PC-3 (cell line): ENCODE measurements around the gene PCBP2. TPM values are rescaled to one million over a fixed set of nuclear protein-coding genes. Genes with fewer than 3 reads are reported as not detected.
"Not testable (repeated sequence)": the region's sequence is repeated elsewhere in the genome, so short reads cannot be mapped to it uniquely, and the experiment has no call there.

Source experiments
- ATAC-seq: fragments of 200-7000 bp; cut with Tn5 transposase; 2 replicates; pipeline ENCODE4 v1.9.1; 2020; ENCODE audit warnings: mild to moderate bottlenecking, moderate library complexity
- BruUV-seq: library from RNA; stranded (reverse); fragments of 400-500 nt; replicated peaks from 2 replicates; lab custom pipeline; 2021; lab: Mats Ljungman, UMichigan
- CTCF ChIA-PET: fragments of 300-600 bp; sonication (Branson Sonifier 250); formaldehyde crosslinking; loops from one replicate; lab custom pipeline; 2022; ENCODE audit warnings: antibody characterized with exemption; lab: Charles Lee
- POLR2A ChIA-PET: fragments of 300-600 bp; sonication (Branson Sonifier 250); formaldehyde crosslinking; loops from one replicate; lab custom pipeline; 2022; ENCODE audit warnings: antibody characterized with exemption; ENCODE audit not compliant: unreplicated experiment; lab: Charles Lee
- DNase-seq: peaks from one replicate; pipeline ENCODE4 v3.0.0-alpha.2; 2015
- H2AFZ ChIP-seq: fragments of 300-600 bp; sonication (generic); 2 replicates; pipeline ENCODE4 v1.6.0; 2016; ENCODE audit warnings: antibody characterized with exemption, low read length
- H3F3A ChIP-seq: fragments of 300-600 bp; sonication (generic); one replicate; pipeline ENCODE4 v1.6.0; 2017; ENCODE audit warnings: antibody characterized with exemption, low read length, control low read depth, mild to moderate bottlenecking; ENCODE audit not compliant: unreplicated experiment
- H3K27ac ChIP-seq: fragments of 300-600 bp; sonication (generic); 2 replicates; pipeline ENCODE4 v1.5.1; 2016; ENCODE audit warnings: mild to moderate bottlenecking, low read length
- H3K27me3 ChIP-seq: fragments of 300-600 bp; sonication (generic); 2 replicates; pipeline ENCODE4 v1.6.1; 2016; ENCODE audit warnings: low read length, mixed read lengths
- H3K36me3 ChIP-seq: fragments of 300-600 bp; sonication (generic); 2 replicates; pipeline ENCODE4 v1.6.1; 2016; ENCODE audit warnings: low read depth, mixed run types, low read length, mixed read lengths
- H3K4me1 ChIP-seq: fragments of 300-600 bp; sonication (generic); 2 replicates; pipeline ENCODE4 v1.5.1; 2016; ENCODE audit warnings: low read length; ENCODE audit not compliant: insufficient read depth
- H3K4me2 ChIP-seq: fragments of 300-600 bp; sonication (generic); 2 replicates; pipeline ENCODE4 v1.6.0; 2016; ENCODE audit warnings: low read length
- H3K4me3 ChIP-seq: fragments of 300-600 bp; sonication (generic); 2 replicates; pipeline ENCODE4 v1.5.1; 2016; ENCODE audit warnings: mild to moderate bottlenecking, low read length, mixed read lengths
- H3K79me2 ChIP-seq: fragments of 300-600 bp; sonication (generic); 2 replicates; pipeline ENCODE4 v1.6.1; 2017; ENCODE audit warnings: low read length, mixed read lengths
- H3K9ac ChIP-seq: fragments of 300-600 bp; sonication (generic); 2 replicates; pipeline ENCODE4 v1.6.0; 2016; ENCODE audit warnings: mild to moderate bottlenecking, low read length
- H3K9me2 ChIP-seq: fragments of 300-600 bp; sonication (generic); replicated peaks from 2 replicates; pipeline ENCODE4 v1.6.1; 2016; ENCODE audit warnings: mixed run types, low read length, mixed read lengths
- H3K9me3 ChIP-seq: fragments of 300-600 bp; sonication (generic); 2 replicates; pipeline ENCODE4 v1.6.1; 2016; ENCODE audit warnings: low read length, mixed read lengths
- H4K20me1 ChIP-seq: fragments of 300-600 bp; sonication (generic); 2 replicates; pipeline ENCODE4 v1.6.1; 2016; ENCODE audit warnings: low read length, mixed read lengths
- CTCF ChIP-seq: fragments of 300-600 bp; sonication (generic); conservative IDR thresholded peaks from 2 replicates; pipeline ENCODE4 v1.5.1; 2017; ENCODE audit warnings: antibody characterized with exemption, low read depth, mild to moderate bottlenecking, low read length
- EZH2 ChIP-seq: fragments of 300-600 bp; sonication (generic); IDR thresholded peaks from one replicate; pipeline ENCODE4 v1.6.1; 2017; ENCODE audit warnings: antibody characterized with exemption, mild to moderate bottlenecking, low read length; ENCODE audit not compliant: unreplicated experiment
- EZH2phosphoT487 ChIP-seq: fragments of 300-600 bp; sonication (generic); IDR thresholded peaks from 2 replicates; pipeline ENCODE4 v1.6.1; 2018; ENCODE audit warnings: mild to moderate bottlenecking, antibody characterized with exemption, low read length, borderline replicate concordance
- intact Hi-C: fragments of 100-400 bp; cut with micrococcal nuclease; formaldehyde crosslinking; loops from 2 replicates; pipeline ENCODE4 v1.9.0; 2023
- total RNA-seq: library from RNA; depleted of rRNA; stranded (reverse); fragments of >200 nt; gene quantifications from 2 replicates; pipeline ENCODE4 v1.2.3, GENCODE V29; 2014

Gene PCBP2
- total RNA-seq, 1 experiment from 2014 or later = 204 TPM

- ChIA-PET POLR2A (no interaction called here), CTCF (no interaction called here)
- TF ChIP-seq EZH2 (no peak), EZH2phosphoT487 (no peak), CTCF (no peak)
- no peaks in the 10 kb centered on the region for H3K27me3 ChIP-seq
- DNase-seq (no peak), ATAC-seq (no peak)
- no peaks in the 10 kb centered on the region for H4K20me1 ChIP-seq
- no peak overlapping the region for H3K9ac ChIP-seq
- no peak overlapping the region for H3K27ac ChIP-seq
- BruUV-seq = no TSS peak
- H3K4me3 ChIP-seq = no peak overlapping the region
- no peaks in the 10 kb centered on the region for H3K36me3 ChIP-seq
- H3K4me1 ChIP-seq = peaks cover 44% of the 10 kb centered on the region
- H3F3A ChIP-seq = peaks cover 14% of the 10 kb centered on the region
- H3K4me2 ChIP-seq = no peak overlapping the region
- intact Hi-C loops = no loop called here
- H3K9me2 ChIP-seq = no peaks in the 10 kb centered on the region
- no peaks in the 10 kb centered on the region for H3K9me3 ChIP-seq
- H3K79me2 ChIP-seq = no peaks in the 10 kb centered on the region
- no peak overlapping the region for H2AFZ ChIP-seq
Measured at GRCh38 chr12:53430116-53430515, 21.8 kb upstream of the PCBP2 start.

- ATAC-seq = peak; percentile 39
Measured at GRCh38 chr12:53431187-53431586, 20.7 kb upstream of the PCBP2 start.

GRCh38 chr12:53435326-53435725 lies 16.6 kb upstream of the PCBP2 start:
- CTCF ChIA-PET, H3F3A ChIP-seq, POLR2A ChIA-PET, H3K9me3 ChIP-seq, H2AFZ ChIP-seq, H3K27ac ChIP-seq, H3K9ac ChIP-seq, H4K20me1 ChIP-seq, H3K4me2 ChIP-seq, ATAC-seq, BruUV-seq, H3K4me3 ChIP-seq, DNase-seq, H3K27me3 ChIP-seq, intact Hi-C loops, H3K36me3 ChIP-seq, H3K79me2 ChIP-seq, H3K9me2 ChIP-seq: not testable (repeated sequence)
- H3K4me1 ChIP-seq = peaks cover 15% of the 10 kb centered on the region

More at GRCh38 chr12:53431187-53431586, 20.7 kb upstream of the PCBP2 start:
- Histone ChIP-seq H3F3A (peaks cover 14% of the 10 kb centered on the region), H3K79me2 (no peaks in the 10 kb centered on the region), H3K9ac (no peak overlapping the region), H2AFZ (no peak overlapping the region), H3K4me3 (no peak overlapping the region), H4K20me1 (no peaks in the 10 kb centered on the region), H3K4me2 (peak overlapping the region; percentile 5; the same call in 1 of the 2 replicates), H3K36me3 (no peaks in the 10 kb centered on the region), H3K27me3 (no peaks in the 10 kb centered on the region), H3K27ac (no peak overlapping the region; the same call in 1 of the 2 replicates), H3K9me2 (no peaks in the 10 kb centered on the region), H3K4me1 (peaks cover 44% of the 10 kb centered on the region), H3K9me3 (no peaks in the 10 kb centered on the region)
- intact Hi-C loops = no loop called here
- ChIA-PET POLR2A (no interaction called here), CTCF (interaction anchor here (0.7 kb wide), 1 partner anchor 70 kb away, joined by 3 read pairs; the partner anchor contains the start of gene TARBP2)
- DNase-seq = peak; percentile 81
- TF ChIP-seq CTCF (no peak), EZH2 (no peak), EZH2phosphoT487 (no peak)
- BruUV-seq = no TSS peak

GRCh38 chr12:53439582-53439981 lies 12.3 kb upstream of the PCBP2 start:
- DNase-seq, H3K4me3 ChIP-seq, H3K36me3 ChIP-seq, H2AFZ ChIP-seq, intact Hi-C loops, H3K9ac ChIP-seq, ATAC-seq, H3F3A ChIP-seq, H3K9me2 ChIP-seq, H3K27ac ChIP-seq, H3K4me2 ChIP-seq, H3K9me3 ChIP-seq, H4K20me1 ChIP-seq, CTCF ChIA-PET, H3K27me3 ChIP-seq, BruUV-seq, POLR2A ChIA-PET: not testable (repeated sequence)
- Histone ChIP-seq H3K4me1 (peaks cover 12% of the 10 kb centered on the region; the same call in 1 of the 2 replicates), H3K79me2 (peaks cover 25% of the 10 kb centered on the region)
